Right lobe of liver (tissue), 6 donors: ENCODE data around the gene HES4. TPM values are rescaled to one million over a fixed set of nuclear protein-coding genes. Genes with fewer than 3 reads are reported as not detected.

Experiments used
- ATAC-seq, 4 donors: fragments of 200-7000 bp; cut with Tn5 transposase; one replicate each; pipeline ENCODE4 v1.9.1; 2020; ENCODE audit warnings: mild to moderate bottlenecking in 4 of 4, moderate library complexity in 4 of 4
- DNase-seq, 3 donors: peaks; one replicate each; pipeline ENCODE4 v3.0.0-alpha.2; 2020
- H3K27ac ChIP-seq, 3 donors: fragments of 200-600 bp; one replicate each; pipeline ENCODE4 v1.8.0; 2022
- H3K27me3 ChIP-seq, 2 donors: fragments of 200-600 bp; one replicate each; pipeline ENCODE4 v1.8.0; 2022
- H3K36me3 ChIP-seq, 4 donors: fragments of 200-600 bp; sonication (generic) in 1 of 4; one replicate each; pipeline versions ENCODE4 v1.5.1 to v1.8.0; 2017 to 2022; ENCODE audit warnings: control low read depth in 1 of 4
- H3K4me1 ChIP-seq, 4 donors: fragments of 200-600 bp; sonication (generic) in 1 of 4; one replicate each; pipeline versions ENCODE4 v1.5.1 to v1.8.0; 2017 to 2022; ENCODE audit warnings: control low read depth in 1 of 4
- H3K4me3 ChIP-seq, 3 donors: fragments of 200-600 bp; one replicate each; pipeline ENCODE4 v1.8.0; 2022
- H3K9me3 ChIP-seq, 4 donors: fragments of 200-600 bp; sonication (generic) in 1 of 4; one replicate each; pipeline versions ENCODE4 v1.5.1 to v1.8.0; 2017 to 2022; ENCODE audit warnings: control low read depth in 1 of 4
- CTCF ChIP-seq, 4 donors: fragments of 200-600 bp in 3 of 4; fragments of 450-650 bp in 1 of 4; IDR thresholded peaks; one replicate each; pipeline versions ENCODE4 v1.5.1 to v1.8.0; 2016 to 2022; ENCODE audit warnings: antibody characterized with exemption in 4 of 4, mild to moderate bottlenecking in 2 of 4
- POLR2A ChIP-seq: fragments of 450-650 bp; IDR thresholded peaks from one replicate; pipeline ENCODE4 v1.6.1; 2017; ENCODE audit warnings: antibody characterized with exemption, mild to moderate bottlenecking
- WGBS: methylation state at CpG from one replicate; pipeline ENCODE4 v1.1.6; 2018; ENCODE audit warnings: low coverage, low lambda C conversion rate; ENCODE audit not compliant: insufficient coverage; ENCODE audit errors: missing lambda C conversion rate; 5-methylcytosine and 5-hydroxymethylcytosine counted together
- intact Hi-C, 2 donors: fragments of 100-400 bp; cut with DNase I; formaldehyde crosslinking; loops; one replicate each; pipeline versions ENCODE4 v1.11.2 to v1.14.1; 2022
- small RNA-seq, 2 experiments: library from RNA; depleted of rRNA; stranded (forward); fragments of <200 nt; gene quantifications; one replicate each; pipeline ENCODE3, GENCODE V24; 2016
- total RNA-seq, 6 experiments: library from RNA; depleted of rRNA in 2 of 6; stranded (reverse); fragments of >200 nt in 2 of 6; fragmentation: NEBNext Ultra II Directional in 3 of 6; extraction: Animal tissue kit (Norgen Biotek cat#: 25700) in 3 of 6; gene quantifications; one replicate each; pipeline versions ENCODE4 v1.1.0 to v1.2.4, GENCODE V29; 2016 to 2023
- donor health status: DM: no; HTN: yes; CAD: no.
- donor health status: DM: no; HTN: no; CAD: no.
- donor health status: DM: no; HTN: no; CAD: no.
- donor health status: DM: no; HTN: yes; CAD: no.
- donor health status: DM: no; HTN: yes; CAD: no.

The HES4 gene
- total RNA-seq, 6 experiments from 2014 or later: 1.6 to 21.5 (median 5.2) TPM

DNA sequence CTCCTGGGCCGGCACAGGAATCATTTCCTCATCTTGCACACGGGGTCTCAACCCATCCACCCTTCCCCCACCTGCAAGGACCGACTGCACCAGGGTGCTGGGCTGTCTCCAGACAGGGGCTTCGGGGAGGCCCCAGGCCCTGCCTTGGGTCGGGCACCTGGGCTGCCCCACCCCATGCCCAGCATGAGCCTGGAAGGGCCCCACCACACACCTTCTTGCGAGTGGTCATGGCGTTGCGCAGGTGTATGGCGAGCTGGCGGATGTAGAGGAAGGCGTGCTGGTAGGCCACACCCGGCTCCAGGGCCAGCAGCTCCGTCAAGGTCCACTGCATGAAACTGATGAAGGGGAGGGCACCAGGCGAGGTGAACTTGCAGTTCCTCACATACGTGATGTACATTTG lies 47.7 kb downstream of the HES4 start:
- Histone ChIP-seq H3K27me3 (no peaks in the 10 kb centered on the region), H3K27ac (no peak overlapping the region), H3K9me3 (no peaks in the 10 kb centered on the region), H3K4me3 (no peak overlapping the region), H3K4me1 (no peaks in the 10 kb centered on the region), H3K36me3 (peaks cover 6 to 71% (median 26%) of the 10 kb centered on the region in 4 donors)
- 63% methylated on average over 2 of the region's 15 CpGs for WGBS
- no peak for ATAC-seq
- intact Hi-C loops: no loop called here
- TF ChIP-seq POLR2A (no peak), CTCF (IDR thresholded peaks at IDR 0.05) (no peak)
- DNase-seq: no peak

GRCh38 chr1:951364-951763 lies 48.5 kb downstream of the HES4 start:
- no peak for ATAC-seq
- DNase-seq: no peak
- H3K4me1 ChIP-seq: no peaks in the 10 kb centered on the region
- no peaks in the 10 kb centered on the region for H3K27me3 ChIP-seq
- no peak for TF ChIP-seq POLR2A
- H3K9me3 ChIP-seq: no peaks in the 10 kb centered on the region
- 71% methylated on average over 4 of the region's 6 CpGs for WGBS
- H3K36me3 ChIP-seq: peaks cover 6 to 69% (median 23%) of the 10 kb centered on the region in 4 donors
- no peak overlapping the region for H3K4me3 ChIP-seq
- no peak overlapping the region for H3K27ac ChIP-seq
- intact Hi-C loops: no loop called here

DNA sequence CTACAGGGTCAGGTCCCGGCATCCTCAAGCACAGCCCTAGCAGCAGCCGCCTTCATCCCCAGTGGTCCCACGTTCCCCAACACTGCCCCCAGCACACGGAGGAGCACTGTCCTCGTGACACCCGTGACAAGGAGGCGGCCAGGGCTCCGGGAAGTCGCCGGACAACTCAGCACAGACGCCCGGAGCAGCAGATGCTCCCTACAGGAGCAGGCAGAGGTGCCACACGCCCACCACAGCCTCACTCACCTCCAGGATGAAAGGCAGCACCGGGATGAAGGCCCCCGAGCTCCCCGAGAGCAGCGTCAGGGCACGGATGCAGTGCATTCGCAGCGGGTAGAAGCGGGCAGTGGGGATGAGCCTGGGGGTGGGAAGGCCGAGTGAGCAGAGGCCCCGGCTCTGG lies 49.0 kb downstream of the HES4 start:
- Histone ChIP-seq H3K4me3 (no peak overlapping the region), H3K27me3 (no peaks in the 10 kb centered on the region), H3K27ac (no peak overlapping the region), H3K4me1 (no peaks in the 10 kb centered on the region), H3K9me3 (no peaks in the 10 kb centered on the region), H3K36me3 (peaks cover 3 to 65% (median 20%) of the 10 kb centered on the region in 4 donors)
- WGBS: 93% methylated on average over 5 of the region's 23 CpGs
- TF ChIP-seq POLR2A (no peak), CTCF (IDR thresholded peaks at IDR 0.05) (no peak)
- DNase-seq (no peak), ATAC-seq (no peak)
- intact Hi-C loops: no loop called here

DNA sequence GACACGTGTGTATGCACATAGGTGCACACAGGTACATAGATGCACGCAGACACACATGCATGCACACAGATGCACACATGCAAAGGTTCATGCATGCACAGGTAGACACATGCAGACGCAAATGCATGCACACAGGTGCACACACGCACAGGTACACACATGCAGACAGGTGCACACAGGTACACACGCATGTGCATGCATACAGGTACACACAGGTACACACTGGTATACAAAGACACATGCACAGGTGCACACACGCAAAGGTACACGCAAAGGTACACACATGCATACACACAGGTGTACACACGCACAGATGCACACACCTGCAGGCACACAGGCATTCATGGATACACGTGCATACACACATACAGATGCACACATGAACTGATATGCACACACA lies 49.6 kb downstream of the HES4 start:
- Histone ChIP-seq H3K4me3 (no peak overlapping the region), H3K27me3 (no peaks in the 10 kb centered on the region), H3K4me1 (no peaks in the 10 kb centered on the region), H3K27ac (no peak overlapping the region), H3K36me3 (peaks cover 0 to 59% (median 18%) of the 10 kb centered on the region in 4 donors), H3K9me3 (no peaks in the 10 kb centered on the region)
- TF ChIP-seq CTCF (IDR thresholded peaks at IDR 0.05) (no peak), POLR2A (no peak)
- intact Hi-C loops: no loop called here
- whole genome bisulfite sequencing: 83% methylated on average over 1 of the region's 9 CpGs
- no peak for ATAC-seq
- DNase-seq: no peak

Small RNA genes within 50 kb of the gene (small RNA-seq; reads per million reads assigned to genes)
- gene AL645608.3: 0 reads per million in 2 experiments

Other genes starting within 250 kb of the HES4 start
- 1 to 10 TPM; 2.1 to 4.3 (median 3.7) TPM for gene SAMD11, start 76.2 kb downstream of the HES4 start, total RNA-seq
- gene NOC2L, start 40.8 kb downstream of the HES4 start, total RNA-seq: 10 to 100 TPM; 28.9 to 36.8 (median 30.2) TPM
- 1 to 10 TPM; 1.9 to 6.7 (median 4.3) TPM for gene KLHL17, start 39.5 kb downstream of the HES4 start, total RNA-seq
- 1 to 10 TPM in 1 of 6 experiments, under 1 TPM in 4, not detected in 1; 0.11 to 2.4 (median 0.26) TPM for gene PLEKHN1, start 33.6 kb downstream of the HES4 start, total RNA-seq
- under 1 TPM in 4 of 6 experiments, not detected in 2; 0.18 to 0.46 (median 0.28) TPM for gene PERM1, start 18.0 kb downstream of the HES4 start, total RNA-seq
- 10 to 100 TPM; 16.3 to 98.7 (median 26.4) TPM for gene ISG15, start 13.4 kb upstream of the HES4 start, total RNA-seq
- 10 to 100 TPM; 14.2 to 44.5 (median 35.2) TPM for gene AGRN, start 20.0 kb upstream of the HES4 start, total RNA-seq
- gene RNF223, start 74.2 kb upstream of the HES4 start, total RNA-seq: not detected
- 1 to 10 TPM; 4.0 to 7.7 (median 6.4) TPM for gene C1orf159, start 116.0 kb upstream of the HES4 start, total RNA-seq
- not detected for gene TTLL10, start 173.8 kb upstream of the HES4 start, total RNA-seq
- gene TNFRSF18, start 206.5 kb upstream of the HES4 start, total RNA-seq: under 1 TPM in 2 of 6 experiments, not detected in 4; 0.24 to 0.27 TPM
- gene TNFRSF4, start 214.1 kb upstream of the HES4 start, total RNA-seq: under 1 TPM in 4 of 6 experiments, not detected in 2; 0.20 to 0.99 (median 0.28) TPM
- gene SDF4, start 231.9 kb upstream of the HES4 start, total RNA-seq: 100 to 1,000 TPM; 112 to 148 (median 142) TPM
- gene B3GALT6, start 232.1 kb upstream of the HES4 start, total RNA-seq: 10 to 100 TPM in 2 of 6 experiments, 1 to 10 TPM in 4; 6.3 to 14.3 (median 7.8) TPM
- gene C1QTNF12, start 246.6 kb upstream of the HES4 start, total RNA-seq: 1 to 10 TPM in 4 of 6 experiments, under 1 TPM in 1, not detected in 1; 0.40 to 4.0 (median 1.1) TPM